GDM1 (cell line): ENCODE results near the gene TNFAIP2.

ENCODE experiments used
- DNase-seq: peaks from one replicate; lab custom pipeline; 2025; lab: John Stamatoyannopoulos, UW

TNFAIP2 gene

GRCh38 chr14:103122947-103123633, at the start of gene TNFAIP2:
Gene TNFAIP2, plus strand, starts transcription at chr14:103123461. Its CDS starts 2,997 bp downstream, at chr14:103126458.
- DNase-seq, result peak; percentile 64

GRCh38 chr14:103073876-103074728, 49.2 kb upstream of the TNFAIP2 start:
- no peak for DNase-seq

- DNase-seq, result no peak
Measured at GRCh38 chr14:103074729-103075367, 48.4 kb upstream of the TNFAIP2 start.

GRCh38 chr14:103078420-103078749, 44.9 kb upstream of the TNFAIP2 start:
- peak; percentile 58 for DNase-seq

GRCh38 chr14:103078860-103079587, 44.2 kb upstream of the TNFAIP2 start:
- DNase-seq, result no peak

- DNase-seq, result no peak
Measured at GRCh38 chr14:103081951-103082350, 41.3 kb upstream of the TNFAIP2 start.

- no peak for DNase-seq
Measured at GRCh38 chr14:103084021-103084919, 39.0 kb upstream of the TNFAIP2 start, which contains the start of gene LBHD2. Gene LBHD2, plus strand, starts transcription at chr14:103084210. Its CDS starts 1,803 bp downstream, at chr14:103086013.

GRCh38 chr14:103085106-103086091, 37.9 kb upstream of the TNFAIP2 start:
- no peak for DNase-seq

GRCh38 chr14:103086771-103087342, 36.4 kb upstream of the TNFAIP2 start:
- no peak for DNase-seq

GRCh38 chr14:103087343-103087835, 35.9 kb upstream of the TNFAIP2 start:
- no peak for DNase-seq

- DNase-seq, result no peak
Measured at GRCh38 chr14:103088921-103089320, 34.3 kb upstream of the TNFAIP2 start.

GRCh38 chr14:103089386-103090335, 33.6 kb upstream of the TNFAIP2 start:
- no peak for DNase-seq

GRCh38 chr14:103090481-103091020, 32.7 kb upstream of the TNFAIP2 start:
- DNase-seq, result no peak

GRCh38 chr14:103091041-103091882, 32.0 kb upstream of the TNFAIP2 start:
- DNase-seq, result no peak

- no peak for DNase-seq
Measured at GRCh38 chr14:103091883-103092222, 31.4 kb upstream of the TNFAIP2 start.

- no peak for DNase-seq
Measured at GRCh38 chr14:103093856-103094405, 29.3 kb upstream of the TNFAIP2 start.
